ENCODE results near the gene EXOC6B.

EXOC6B gene

DNA sequence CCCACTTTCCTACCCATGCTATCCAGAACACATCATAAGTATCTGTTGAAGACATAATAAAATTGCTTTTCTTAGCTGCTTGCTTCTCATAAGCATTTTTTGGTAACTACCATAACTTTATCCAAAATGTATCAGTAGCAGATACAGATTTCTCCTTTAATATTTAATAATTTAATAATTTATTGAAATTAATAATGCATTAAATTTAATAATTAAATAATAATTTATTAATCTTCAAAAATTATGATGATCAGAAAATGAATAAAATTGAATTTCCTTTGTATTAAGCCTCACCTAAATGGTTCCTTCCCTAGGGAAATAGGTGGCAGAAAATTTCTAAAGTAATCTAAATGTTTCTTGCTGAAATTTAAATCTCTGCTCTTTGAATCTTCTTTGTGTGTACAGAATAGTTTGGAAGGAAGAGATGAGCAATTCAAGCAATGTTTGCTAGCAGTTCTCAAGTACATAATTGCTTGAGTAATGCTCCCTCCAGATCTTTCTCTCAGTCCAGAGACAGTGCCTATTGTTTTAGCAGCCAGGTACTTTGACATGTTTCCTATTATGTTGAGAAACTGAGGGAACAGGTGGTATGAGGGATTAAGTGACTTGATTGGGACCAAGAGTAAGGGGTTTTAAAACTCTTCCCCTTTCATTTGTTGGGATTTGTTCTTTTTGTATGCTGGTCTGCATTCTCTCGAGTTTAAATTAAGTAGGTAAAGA is 555.1 kb downstream of the EXOC6B start:
- TF ChIP-seq, protein P1, sequence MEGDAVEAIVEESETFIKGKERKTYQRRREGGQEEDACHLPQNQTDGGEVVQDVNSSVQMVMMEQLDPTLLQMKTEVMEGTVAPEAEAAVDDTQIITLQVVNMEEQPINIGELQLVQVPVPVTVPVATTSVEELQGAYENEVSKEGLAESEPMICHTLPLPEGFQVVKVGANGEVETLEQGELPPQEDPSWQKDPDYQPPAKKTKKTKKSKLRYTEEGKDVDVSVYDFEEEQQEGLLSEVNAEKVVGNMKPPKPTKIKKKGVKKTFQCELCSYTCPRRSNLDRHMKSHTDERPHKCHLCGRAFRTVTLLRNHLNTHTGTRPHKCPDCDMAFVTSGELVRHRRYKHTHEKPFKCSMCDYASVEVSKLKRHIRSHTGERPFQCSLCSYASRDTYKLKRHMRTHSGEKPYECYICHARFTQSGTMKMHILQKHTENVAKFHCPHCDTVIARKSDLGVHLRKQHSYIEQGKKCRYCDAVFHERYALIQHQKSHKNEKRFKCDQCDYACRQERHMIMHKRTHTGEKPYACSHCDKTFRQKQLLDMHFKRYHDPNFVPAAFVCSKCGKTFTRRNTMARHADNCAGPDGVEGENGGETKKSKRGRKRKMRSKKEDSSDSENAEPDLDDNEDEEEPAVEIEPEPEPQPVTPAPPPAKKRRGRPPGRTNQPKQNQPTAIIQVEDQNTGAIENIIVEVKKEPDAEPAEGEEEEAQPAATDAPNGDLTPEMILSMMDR (IDR thresholded peaks at IDR 0.05; ENCODE audit: insufficient read depth, low read depth, low read length, missing control alignments) = no peak
- H3K4me3 ChIP-seq (ENCODE audit: low read depth, low read length) = no peak overlapping the region
- DNase-seq (ENCODE audit: low read depth) = no peak

DNA sequence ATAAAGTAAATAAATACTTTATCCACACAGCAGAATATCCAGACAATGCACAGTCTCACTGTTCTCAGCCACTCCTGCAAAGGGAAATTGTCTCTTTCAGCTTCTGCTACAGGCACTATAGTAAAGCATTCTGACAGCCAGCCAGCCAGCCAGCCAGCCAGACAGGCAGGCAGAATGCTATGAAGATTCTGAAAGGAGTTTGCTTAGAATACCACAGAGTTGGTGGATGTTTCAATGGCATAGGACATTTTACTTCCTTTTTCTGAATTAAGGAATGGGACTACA is 562.1 kb downstream of the EXOC6B start:
- no peak for DNase-seq (ENCODE audit: low read depth)
- H3K4me3 ChIP-seq (ENCODE audit: low read depth, low read length) = no peak overlapping the region
- TF ChIP-seq, protein P1 (IDR thresholded peaks at IDR 0.05; ENCODE audit: insufficient read depth, low read depth, low read length, missing control alignments) = no peak

DNA sequence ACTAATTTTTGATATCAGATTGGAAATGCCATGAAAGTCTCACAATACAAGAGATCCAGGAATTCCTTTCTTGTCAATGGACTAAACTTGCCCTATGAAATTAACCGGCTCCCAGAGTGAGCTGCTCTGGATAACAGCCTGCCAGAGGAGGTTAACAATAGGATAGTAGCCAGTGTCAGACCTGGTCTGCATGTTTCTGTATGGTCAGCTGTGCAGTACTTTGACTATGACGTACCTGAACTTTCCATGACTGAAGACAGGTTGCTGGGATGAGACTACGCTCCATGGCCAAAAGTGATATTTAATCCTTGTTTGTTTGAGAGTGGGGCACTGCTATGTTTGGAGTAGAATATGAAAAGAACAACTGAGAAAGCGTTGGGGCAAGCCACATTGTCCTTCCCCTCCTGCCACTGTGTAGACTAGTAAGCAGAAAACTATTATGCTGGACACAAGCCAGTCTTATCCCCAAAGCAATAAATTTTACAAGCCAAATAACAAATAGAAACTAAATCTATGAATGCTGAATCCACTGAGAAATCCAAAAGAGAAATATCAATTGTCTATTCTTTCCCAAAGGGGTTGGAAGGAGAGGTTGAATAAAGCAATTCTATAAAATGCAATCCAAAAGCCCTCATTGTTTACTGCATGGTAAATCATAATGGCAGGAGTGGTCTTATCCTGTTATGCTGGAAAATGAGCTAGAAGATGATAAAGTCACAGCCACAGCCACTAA is 562.6 kb downstream of the EXOC6B start:
- TF ChIP-seq, protein P1 (IDR thresholded peaks at IDR 0.05; ENCODE audit: insufficient read depth, low read depth, low read length, missing control alignments) = no peak
- H3K4me3 ChIP-seq (ENCODE audit: low read depth, low read length) = no peak overlapping the region
- no peak for DNase-seq (ENCODE audit: low read depth)

DNA sequence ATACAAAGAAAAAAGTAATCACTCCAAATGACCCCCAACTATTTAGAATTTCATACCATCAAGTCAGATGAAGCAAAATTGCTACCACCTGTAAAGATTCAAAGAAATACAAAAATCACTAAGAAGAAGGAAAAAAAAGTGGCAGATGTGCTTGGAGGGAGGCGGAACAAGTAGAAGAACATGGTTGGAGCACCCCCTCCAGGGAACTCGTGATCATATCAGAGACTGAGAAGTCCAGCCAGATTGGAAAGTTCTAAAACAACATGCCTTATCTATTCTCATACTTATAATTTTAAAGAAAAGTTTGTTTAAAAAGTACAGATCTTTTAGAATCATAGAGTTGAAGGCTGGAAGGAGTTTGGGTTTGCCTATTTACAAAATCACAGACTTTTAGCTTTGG is 564.8 kb downstream of the EXOC6B start:
- DNase-seq (ENCODE audit: low read depth) = no peak
- TF ChIP-seq, protein P1 (IDR thresholded peaks at IDR 0.05; ENCODE audit: insufficient read depth, low read depth, low read length, missing control alignments) = no peak
- H3K4me3 ChIP-seq (ENCODE audit: low read depth, low read length) = no peak overlapping the region

DNA sequence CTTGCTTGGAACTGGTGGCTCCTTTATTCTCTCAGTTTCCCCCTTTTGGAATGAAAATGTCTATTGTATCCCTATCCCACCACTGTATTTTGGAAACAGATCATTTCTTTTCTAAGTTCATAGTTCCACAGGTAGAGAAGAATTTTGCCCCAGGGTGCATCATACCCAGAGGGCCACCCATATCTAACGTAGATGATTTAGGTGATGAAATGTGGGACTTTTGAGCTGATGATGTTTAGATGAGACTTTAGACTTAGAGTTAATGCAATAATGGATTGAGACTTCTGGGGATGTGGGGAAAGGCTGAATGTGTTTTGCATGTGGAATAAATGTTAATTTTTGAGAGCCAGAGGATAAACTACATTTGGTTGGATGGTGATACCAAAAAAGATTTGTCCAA is 570.3 kb downstream of the EXOC6B start:
- H3K4me3 ChIP-seq (ENCODE audit: low read depth, low read length) = no peak overlapping the region
- TF ChIP-seq, protein P1 (IDR thresholded peaks at IDR 0.05; ENCODE audit: insufficient read depth, low read depth, low read length, missing control alignments) = no peak
- no peak for DNase-seq (ENCODE audit: low read depth)

DNA sequence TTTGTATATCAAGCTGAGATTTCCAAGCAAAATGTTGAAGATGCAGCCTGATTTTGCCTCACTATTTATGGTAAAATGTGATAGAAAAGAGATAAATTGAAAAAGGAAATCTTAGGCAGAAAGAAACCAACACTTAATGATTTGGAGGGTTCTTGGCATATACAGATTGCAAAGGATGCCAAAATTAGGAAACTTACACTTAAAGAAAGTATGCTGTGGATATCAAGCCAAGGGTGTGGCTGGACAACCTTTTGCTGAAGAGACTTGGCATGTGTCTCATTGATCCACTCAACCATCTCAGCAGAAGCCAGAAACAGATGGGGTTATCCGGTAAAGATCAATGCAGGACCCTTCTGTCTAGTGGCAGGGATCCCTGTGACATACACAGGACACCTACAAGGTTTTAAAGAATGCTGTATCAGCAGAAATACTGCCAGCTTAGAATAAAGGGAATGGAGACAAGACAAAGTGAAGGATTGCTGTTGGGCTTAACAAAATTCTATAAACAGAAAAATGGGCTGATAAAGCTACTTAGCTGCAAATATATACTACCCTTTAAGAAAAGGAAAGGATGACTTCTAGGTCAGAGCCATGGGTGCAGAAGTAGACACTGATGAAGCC is 570.9 kb downstream of the EXOC6B start:
- no peak overlapping the region for H3K4me3 ChIP-seq (ENCODE audit: low read depth, low read length)
- TF ChIP-seq, protein P1 (IDR thresholded peaks at IDR 0.05; ENCODE audit: insufficient read depth, low read depth, low read length, missing control alignments) = no peak
- DNase-seq (ENCODE audit: low read depth) = no peak
